ENCODE results near the gene DTD1. TPM values are rescaled to one million over a fixed set of nuclear protein-coding genes. Genes with fewer than 3 reads are reported as not detected.

Gene DTD1
- total and polyA plus RNA-seq, 2 experiments from 2014 or later: 73.3 to 77.7 TPM

GRCh38 chr20:18625907-18626655, 38.2 kb downstream of the DTD1 start:
- Histone ChIP-seq H3K36me3 (ENCODE audit: low read depth) (no peaks in the 10 kb centered on the region), H3K4me1 (ENCODE audit: insufficient read depth) (no peaks in the 10 kb centered on the region), H3K9me2 (ENCODE audit: insufficient read depth) (no peaks in the 10 kb centered on the region), H3K27me3 (replicated peaks; ENCODE audit: insufficient read depth) (no peaks in the 10 kb centered on the region), H4K20me1 (ENCODE audit: insufficient read depth) (no peaks in the 10 kb centered on the region), H3K4me2 (ENCODE audit: unreplicated experiment) (no peak overlapping the region), H3K27ac (no peak overlapping the region), H3F3A (ENCODE audit: insufficient read depth) (no peaks in the 10 kb centered on the region), H3K4me3 (no peak overlapping the region), H3K9me3 (ENCODE audit: low read depth) (no peaks in the 10 kb centered on the region), H2AFZ (no peak overlapping the region), H3K9ac (no peak overlapping the region), H3K79me2 (ENCODE audit: insufficient read depth) (no peaks in the 10 kb centered on the region)
- WGBS, 2 experiments (ENCODE audit: low coverage in 1 of 2, low lambda C conversion rate in 2 of 2, missing lambda C conversion rate in 2 of 2): 78 to 82% methylated on average over 6 of the region's 6 CpGs
- in situ Hi-C loops (cut with MboI): loop anchor here (25.0 kb wide), 2 partner anchors 586 to 1036 kb away; partner anchors contain the start of gene SLC24A3
- DNase-seq: no peak
- no peak for TF ChIP-seq EZH2phosphoT487 (IDR thresholded peaks at IDR 0.05; ENCODE audit: insufficient read depth, low read depth)
- no peak for TF ChIP-seq EZH2 (IDR thresholded peaks at IDR 0.05; ENCODE audit: insufficient read depth, poor library complexity, severe bottlenecking)

- Histone ChIP-seq H3K9ac (no peak overlapping the region), H3K9me2 (ENCODE audit: insufficient read depth) (no peaks in the 10 kb centered on the region), H3K27ac (no peak overlapping the region), H3F3A (ENCODE audit: insufficient read depth) (no peaks in the 10 kb centered on the region), H3K4me2 (ENCODE audit: unreplicated experiment) (no peak overlapping the region), H3K4me3 (no peak overlapping the region), H3K9me3 (ENCODE audit: low read depth) (no peaks in the 10 kb centered on the region), H3K36me3 (ENCODE audit: low read depth) (no peaks in the 10 kb centered on the region), H3K79me2 (ENCODE audit: insufficient read depth) (no peaks in the 10 kb centered on the region), H3K4me1 (ENCODE audit: insufficient read depth) (no peaks in the 10 kb centered on the region), H3K27me3 (replicated peaks; ENCODE audit: insufficient read depth) (no peaks in the 10 kb centered on the region), H4K20me1 (ENCODE audit: insufficient read depth) (no peaks in the 10 kb centered on the region), H2AFZ (no peak overlapping the region)
- WGBS, 2 experiments (ENCODE audit: low coverage in 1 of 2, low lambda C conversion rate in 2 of 2, missing lambda C conversion rate in 2 of 2): 72 to 77% methylated on average over 11 of the region's 11 CpGs
- TF ChIP-seq EZH2phosphoT487 (IDR thresholded peaks at IDR 0.05; ENCODE audit: insufficient read depth, low read depth) (no peak), EZH2 (IDR thresholded peaks at IDR 0.05; ENCODE audit: insufficient read depth, poor library complexity, severe bottlenecking) (no peak)
- in situ Hi-C loops (cut with MboI): loop anchor here (25.0 kb wide), 2 partner anchors 584 to 1034 kb away; partner anchors contain the start of gene SLC24A3
- DNase-seq: peak; percentile 15
Measured at GRCh38 chr20:18628330-18628920, 40.6 kb downstream of the DTD1 start.

GRCh38 chr20:18632196-18632789, 44.4 kb downstream of the DTD1 start:
- Histone ChIP-seq H3K4me3 (no peak overlapping the region), H3K9me2 (ENCODE audit: insufficient read depth) (no peaks in the 10 kb centered on the region), H2AFZ (no peak overlapping the region), H3K4me1 (ENCODE audit: insufficient read depth) (no peaks in the 10 kb centered on the region), H3K79me2 (ENCODE audit: insufficient read depth) (no peaks in the 10 kb centered on the region), H3F3A (ENCODE audit: insufficient read depth) (no peaks in the 10 kb centered on the region), H3K9me3 (ENCODE audit: low read depth) (no peaks in the 10 kb centered on the region), H3K36me3 (ENCODE audit: low read depth) (no peaks in the 10 kb centered on the region), H3K9ac (no peak overlapping the region), H3K27ac (no peak overlapping the region), H3K27me3 (replicated peaks; ENCODE audit: insufficient read depth) (no peaks in the 10 kb centered on the region), H3K4me2 (ENCODE audit: unreplicated experiment) (no peak overlapping the region), H4K20me1 (ENCODE audit: insufficient read depth) (no peaks in the 10 kb centered on the region)
- in situ Hi-C loops (cut with MboI): loop anchor here (25.0 kb wide), 2 partner anchors 580 to 1030 kb away; partner anchors contain the start of gene SLC24A3
- TF ChIP-seq EZH2 (IDR thresholded peaks at IDR 0.05; ENCODE audit: insufficient read depth, poor library complexity, severe bottlenecking) (no peak), EZH2phosphoT487 (IDR thresholded peaks at IDR 0.05; ENCODE audit: insufficient read depth, low read depth) (no peak)
- DNase-seq: peak; percentile 79
- 9 to 13% methylated on average over 7 of the region's 7 CpGs for WGBS, 2 experiments (ENCODE audit: low coverage in 1 of 2, low lambda C conversion rate in 2 of 2, missing lambda C conversion rate in 2 of 2)

GRCh38 chr20:18633411-18633810, 45.6 kb downstream of the DTD1 start:
- H3K9me2 ChIP-seq (ENCODE audit: insufficient read depth): no peaks in the 10 kb centered on the region
- H4K20me1 ChIP-seq (ENCODE audit: insufficient read depth): no peaks in the 10 kb centered on the region
- no peak overlapping the region for H3K27ac ChIP-seq
- peaks cover 2% of the 10 kb centered on the region; the same call in 1 of the 2 replicates for H3F3A ChIP-seq (ENCODE audit: insufficient read depth)
- no peak overlapping the region for H2AFZ ChIP-seq
- no peaks in the 10 kb centered on the region; the same call in 1 of the 2 replicates for H3K36me3 ChIP-seq (ENCODE audit: low read depth)
- TF ChIP-seq EZH2phosphoT487 (IDR thresholded peaks at IDR 0.05; ENCODE audit: insufficient read depth, low read depth) (no peak), EZH2 (IDR thresholded peaks at IDR 0.05; ENCODE audit: insufficient read depth, poor library complexity, severe bottlenecking) (no peak)
- H3K9ac ChIP-seq: no peak overlapping the region
- H3K27me3 ChIP-seq (replicated peaks; ENCODE audit: insufficient read depth): no peaks in the 10 kb centered on the region
- DNase-seq: no peak
- H3K9me3 ChIP-seq (ENCODE audit: low read depth): no peaks in the 10 kb centered on the region
- no peak overlapping the region for H3K4me2 ChIP-seq (ENCODE audit: unreplicated experiment)
- peaks cover 2% of the 10 kb centered on the region; the same call in 1 of the 2 replicates for H3K4me1 ChIP-seq (ENCODE audit: insufficient read depth)
- 100% methylated on average over 2 of the region's 2 CpGs for WGBS, 2 experiments (ENCODE audit: low coverage in 1 of 2, low lambda C conversion rate in 2 of 2, missing lambda C conversion rate in 2 of 2)
- H3K4me3 ChIP-seq: no peak overlapping the region
- no peaks in the 10 kb centered on the region for H3K79me2 ChIP-seq (ENCODE audit: insufficient read depth)
- in situ Hi-C loops (cut with MboI): loop anchor here (25.0 kb wide), 2 partner anchors 579 to 1029 kb away; partner anchors contain the start of gene SLC24A3
